Neural crest cell (in vitro differentiated cells): ENCODE data around the gene HSPB3. TPM values are rescaled to one million over a fixed set of nuclear protein-coding genes. Genes with fewer than 3 reads are reported as not detected.
"Not testable (repeated sequence)": the region's sequence is repeated elsewhere in the genome, so short reads cannot be mapped to it uniquely, and the experiment has no call there.

Experiments
- DNase-seq: peaks from one replicate; pipeline ENCODE4 v3.0.0; 2021; ENCODE audit warnings: low read depth, mixed read lengths, low spot score
- H3K27ac Mint-ChIP-seq: one replicate; pipeline ENCODE4 v1.8.0; 2021; ENCODE audit warnings: mild to moderate bottlenecking, mixed read lengths; ENCODE audit not compliant: unreplicated experiment
- H3K27me3 Mint-ChIP-seq: 2 replicates; pipeline ENCODE4 v1.8.0; 2021; ENCODE audit warnings: low read depth, mild to moderate bottlenecking, mixed read lengths
- H3K36me3 Mint-ChIP-seq: 2 replicates; pipeline ENCODE4 v1.8.0; 2021; ENCODE audit warnings: low read depth, mild to moderate bottlenecking, mixed read lengths
- H3K4me1 Mint-ChIP-seq: 2 replicates; pipeline ENCODE4 v1.8.0; 2021; ENCODE audit warnings: mixed read lengths
- H3K4me3 Mint-ChIP-seq: one replicate; pipeline ENCODE4 v1.8.0; 2021; ENCODE audit warnings: mild to moderate bottlenecking, mixed read lengths
- H3K9me3 Mint-ChIP-seq: 2 replicates; pipeline ENCODE4 v1.8.0; 2021; ENCODE audit warnings: mixed read lengths
- CTCF ChIP-seq: fragments of 200-600 bp; sonication (generic); conservative IDR thresholded peaks from 2 replicates; pipeline ENCODE4 v1.5.0; 2021; ENCODE audit warnings: antibody characterized with exemption, mild to moderate bottlenecking
- total RNA-seq: library from RNA; stranded (reverse); gene quantifications from 2 replicates; pipeline ENCODE4 v1.2.1, GENCODE V29; 2021

The HSPB3 gene
- total RNA-seq, 1 donor from 2014 or later, result not detected

GRCh38 chr5:54477941-54478478, 22.5 kb downstream of the HSPB3 start:
- Mint-ChIP-seq H3K9me3 (no peaks in the 10 kb centered on the region), H3K36me3 (no peaks in the 10 kb centered on the region), H3K27ac (no peak overlapping the region), H3K27me3 (no peaks in the 10 kb centered on the region), H3K4me1 (no peaks in the 10 kb centered on the region), H3K4me3 (no peak overlapping the region)
- no peak for TF ChIP-seq CTCF
- no peak for DNase-seq

- no peak for TF ChIP-seq CTCF
- H3K27me3 Mint-ChIP-seq, result no peaks in the 10 kb centered on the region
- no peak overlapping the region for H3K27ac Mint-ChIP-seq
- H3K36me3 Mint-ChIP-seq, result no peaks in the 10 kb centered on the region
- no peaks in the 10 kb centered on the region for H3K4me1 Mint-ChIP-seq
- peaks cover 4% of the 10 kb centered on the region for H3K9me3 Mint-ChIP-seq
- no peak for DNase-seq
- no peak overlapping the region for H3K4me3 Mint-ChIP-seq
Observed at GRCh38 chr5:54480296-54480695, 24.8 kb downstream of the HSPB3 start.

GRCh38 chr5:54484219-54484894, 28.9 kb downstream of the HSPB3 start:
- H3K4me3 Mint-ChIP-seq, result no peak overlapping the region
- no peak overlapping the region for H3K27ac Mint-ChIP-seq
- DNase-seq, result no peak
- peaks cover 7% of the 10 kb centered on the region for H3K9me3 Mint-ChIP-seq
- no peaks in the 10 kb centered on the region for H3K27me3 Mint-ChIP-seq
- TF ChIP-seq CTCF, result no peak
- no peaks in the 10 kb centered on the region for H3K36me3 Mint-ChIP-seq
- no peaks in the 10 kb centered on the region for H3K4me1 Mint-ChIP-seq

- not testable (repeated sequence) for H3K27ac Mint-ChIP-seq, DNase-seq, H3K36me3 Mint-ChIP-seq, H3K4me3 Mint-ChIP-seq, H3K4me1 Mint-ChIP-seq, H3K27me3 Mint-ChIP-seq, H3K9me3 Mint-ChIP-seq
Observed at GRCh38 chr5:54485659-54486058, 30.2 kb downstream of the HSPB3 start.

- H3K27ac Mint-ChIP-seq, H3K4me3 Mint-ChIP-seq, H3K27me3 Mint-ChIP-seq, H3K36me3 Mint-ChIP-seq, H3K9me3 Mint-ChIP-seq, H3K4me1 Mint-ChIP-seq, DNase-seq: not testable (repeated sequence)
- peak; percentile 10 for TF ChIP-seq CTCF
Observed at GRCh38 chr5:54489648-54489979, 34.1 kb downstream of the HSPB3 start.

- no peak overlapping the region for H3K27ac Mint-ChIP-seq
- no peak for DNase-seq
- peaks cover 3% of the 10 kb centered on the region for H3K9me3 Mint-ChIP-seq
- H3K4me1 Mint-ChIP-seq, result no peaks in the 10 kb centered on the region
- TF ChIP-seq CTCF, result no peak
- H3K27me3 Mint-ChIP-seq, result no peaks in the 10 kb centered on the region
- no peaks in the 10 kb centered on the region for H3K36me3 Mint-ChIP-seq
- H3K4me3 Mint-ChIP-seq, result no peak overlapping the region
Observed at GRCh38 chr5:54491326-54491725, 35.8 kb downstream of the HSPB3 start.
